Stimulated activated CD8-positive, alpha-beta memory T cell treated with anti-CD3 and anti-CD28 coated beads, Interleukin-7, amount 100 ng/mL, for 4 hours (primary cell): ENCODE results near the gene CCT8.
A peak's percentile ranks its signal among the peaks of the same experiment; 100 is the strongest.

Source experiments
- DNase-seq, 2 donors: peaks; one replicate each; pipeline ENCODE4 v3.0.0-alpha.2; 2020; ENCODE audit warnings: low read depth in 2 of 2

Gene CCT8, protein sequence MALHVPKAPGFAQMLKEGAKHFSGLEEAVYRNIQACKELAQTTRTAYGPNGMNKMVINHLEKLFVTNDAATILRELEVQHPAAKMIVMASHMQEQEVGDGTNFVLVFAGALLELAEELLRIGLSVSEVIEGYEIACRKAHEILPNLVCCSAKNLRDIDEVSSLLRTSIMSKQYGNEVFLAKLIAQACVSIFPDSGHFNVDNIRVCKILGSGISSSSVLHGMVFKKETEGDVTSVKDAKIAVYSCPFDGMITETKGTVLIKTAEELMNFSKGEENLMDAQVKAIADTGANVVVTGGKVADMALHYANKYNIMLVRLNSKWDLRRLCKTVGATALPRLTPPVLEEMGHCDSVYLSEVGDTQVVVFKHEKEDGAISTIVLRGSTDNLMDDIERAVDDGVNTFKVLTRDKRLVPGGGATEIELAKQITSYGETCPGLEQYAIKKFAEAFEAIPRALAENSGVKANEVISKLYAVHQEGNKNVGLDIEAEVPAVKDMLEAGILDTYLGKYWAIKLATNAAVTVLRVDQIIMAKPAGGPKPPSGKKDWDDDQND

DNA sequence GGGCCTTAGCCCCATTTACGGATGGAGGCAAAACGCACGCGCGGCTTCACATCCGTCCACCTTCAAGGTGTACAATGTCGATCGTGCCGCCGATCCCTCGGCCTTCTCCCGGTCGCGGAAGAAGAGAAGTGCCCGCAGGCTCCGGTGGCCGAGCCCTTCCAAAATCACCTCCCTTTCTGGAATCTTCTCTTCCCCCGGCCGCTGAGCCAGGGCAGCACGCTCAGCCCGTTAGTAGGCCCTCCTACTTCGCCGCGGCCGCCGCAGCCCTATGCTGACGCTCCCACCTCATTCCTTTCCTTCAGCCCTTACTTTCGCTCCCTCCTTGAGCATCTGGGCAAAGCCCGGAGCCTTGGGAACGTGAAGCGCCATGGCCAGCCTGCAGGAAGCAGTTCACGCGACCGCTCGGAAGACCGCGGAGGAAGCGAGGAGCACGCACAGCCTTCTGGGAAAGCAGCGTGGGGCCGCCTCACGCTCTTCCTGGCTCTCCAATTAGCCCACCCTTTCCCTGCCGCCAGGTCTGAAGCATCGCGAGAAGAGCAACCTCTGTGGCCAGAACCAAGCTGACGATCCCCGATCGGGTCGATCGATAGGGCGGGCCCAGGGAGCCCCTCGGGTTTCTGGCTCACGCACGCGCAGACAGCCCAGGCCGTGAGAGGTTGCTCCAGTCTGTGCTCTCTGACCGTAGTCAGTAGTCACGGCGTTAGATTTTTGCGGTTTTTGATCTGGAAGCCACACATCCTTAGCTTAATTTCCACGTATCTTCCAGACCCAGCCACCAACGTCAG is at the start of gene CCT8:
Gene CCT8, minus strand, starts transcription at position 427 of the 785 bp plus-strand sequence. Its CDS starts 58 bp downstream, at position 369.
- peak; percentile 98 to 99 for DNase-seq

DNA sequence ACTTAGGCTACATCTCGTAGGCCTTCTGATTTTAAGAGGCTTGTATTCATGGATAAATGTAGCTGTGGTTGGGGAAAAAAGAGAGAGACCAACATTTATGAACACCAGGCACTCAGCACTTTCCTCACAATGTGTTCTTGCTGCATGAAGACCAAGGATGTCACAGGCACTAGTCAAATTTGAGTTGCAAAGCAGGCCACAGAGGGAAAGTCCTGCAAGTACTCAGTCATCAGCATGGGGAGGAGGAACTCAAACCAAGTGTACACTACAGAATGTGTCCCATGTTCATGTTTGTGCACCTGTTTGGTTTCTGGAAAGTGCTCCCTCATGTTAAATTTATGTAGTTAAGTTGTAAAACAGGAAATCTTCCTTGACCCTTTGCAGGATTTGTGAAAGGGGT is 48.3 kb upstream of the CCT8 start:
- no peak for DNase-seq

DNA sequence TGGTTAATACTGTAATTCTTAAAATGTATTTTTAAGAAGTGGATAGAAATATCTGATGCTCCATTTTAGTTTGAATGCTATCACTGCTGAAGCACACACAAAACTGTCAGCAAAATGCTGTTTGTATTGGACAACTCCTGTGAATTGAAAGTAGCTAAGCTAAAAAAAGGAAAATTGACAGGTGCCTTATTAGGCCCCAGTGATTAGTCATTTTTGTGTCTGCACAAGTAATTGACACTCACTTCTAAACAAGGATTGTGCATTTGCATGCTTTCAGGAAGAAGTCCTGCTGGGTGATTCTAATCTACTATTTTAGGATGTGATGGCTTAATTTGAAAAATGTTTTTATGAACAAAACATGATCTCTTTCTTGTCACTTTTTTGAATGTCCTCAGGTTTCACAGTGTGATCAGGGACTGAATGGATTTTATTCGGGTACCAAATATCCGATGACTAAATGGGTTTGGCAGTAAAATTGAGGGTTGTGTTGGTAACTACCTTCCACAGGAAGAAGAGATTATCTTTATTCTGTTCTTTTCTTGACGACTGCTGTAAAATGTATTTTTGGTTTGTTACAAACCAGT is 44.0 kb upstream of the CCT8 start:
- DNase-seq: no peak

DNA sequence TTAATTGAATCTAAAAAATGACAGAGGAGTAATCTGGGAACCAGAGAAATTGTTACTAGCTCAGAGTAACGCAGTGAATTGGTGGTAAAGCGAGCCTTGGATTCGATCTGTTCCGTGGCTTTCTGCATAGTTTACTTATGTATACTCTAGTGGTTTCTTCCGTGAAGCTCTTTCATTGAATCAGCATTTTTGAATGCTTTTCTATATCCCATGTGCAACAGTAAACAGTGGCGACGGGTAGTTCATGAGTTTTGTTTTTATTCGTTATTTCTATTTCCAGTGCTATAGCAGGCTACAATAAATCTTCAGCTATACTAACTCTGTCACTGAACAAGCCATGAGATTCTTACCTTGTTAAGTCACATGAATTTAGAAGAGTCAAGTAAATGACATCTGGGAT is 42.5 kb upstream of the CCT8 start:
- no peak for DNase-seq

DNA sequence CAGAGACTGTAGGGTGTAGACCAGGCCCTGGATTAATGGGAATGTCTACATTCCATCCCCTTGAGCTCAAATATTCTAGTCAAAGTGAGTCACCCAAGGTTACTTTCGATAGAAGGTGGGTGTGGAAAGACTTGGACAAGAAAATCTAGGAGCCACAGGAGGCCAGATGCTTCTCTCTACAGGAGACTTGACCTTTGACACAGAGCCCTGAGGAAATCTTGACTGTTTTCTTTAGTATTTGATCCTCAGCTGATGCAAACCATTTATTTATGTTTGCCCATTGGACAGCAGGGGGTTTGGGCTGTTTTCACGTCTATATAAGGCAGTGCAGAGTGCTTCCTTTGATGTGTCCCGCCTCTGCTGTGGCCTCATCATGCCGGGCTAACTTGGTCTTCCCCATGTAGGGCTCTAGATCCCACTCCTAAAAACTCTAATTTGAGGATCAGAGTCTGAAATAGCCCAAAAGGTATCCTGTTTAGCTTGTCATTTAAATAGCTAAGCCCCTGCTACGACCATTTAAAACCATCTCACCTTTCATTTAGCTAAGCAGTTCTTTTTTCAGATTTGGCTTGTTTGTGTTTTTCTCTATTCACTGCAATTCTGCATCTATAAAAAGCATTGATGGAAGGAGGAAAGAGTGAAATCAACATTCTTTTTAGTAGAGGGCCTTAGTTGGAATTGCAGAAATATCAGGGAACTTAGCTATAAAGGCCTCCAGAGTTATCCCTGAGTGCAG is 41.5 kb upstream of the CCT8 start:
- no peak for DNase-seq

DNA sequence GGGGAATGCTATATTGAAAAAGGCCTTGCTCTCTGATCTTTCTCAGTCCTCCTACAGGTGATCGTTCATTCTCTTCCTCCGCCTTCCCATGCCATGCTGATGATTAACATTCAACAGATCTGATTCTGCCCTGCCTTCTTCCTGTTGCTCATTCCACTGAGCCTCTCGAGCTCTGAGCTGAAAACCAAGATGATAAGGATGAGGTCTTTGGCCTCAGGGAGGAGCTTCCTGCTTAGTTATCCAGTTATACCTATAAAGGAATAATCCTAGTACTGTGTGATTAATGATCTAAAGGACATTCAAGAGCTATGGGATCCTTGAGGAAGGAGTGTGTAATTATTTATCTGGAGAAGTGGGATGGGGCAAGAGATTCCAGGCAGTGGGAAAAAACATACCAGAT is 31.8 kb upstream of the CCT8 start:
- no peak for DNase-seq

DNA sequence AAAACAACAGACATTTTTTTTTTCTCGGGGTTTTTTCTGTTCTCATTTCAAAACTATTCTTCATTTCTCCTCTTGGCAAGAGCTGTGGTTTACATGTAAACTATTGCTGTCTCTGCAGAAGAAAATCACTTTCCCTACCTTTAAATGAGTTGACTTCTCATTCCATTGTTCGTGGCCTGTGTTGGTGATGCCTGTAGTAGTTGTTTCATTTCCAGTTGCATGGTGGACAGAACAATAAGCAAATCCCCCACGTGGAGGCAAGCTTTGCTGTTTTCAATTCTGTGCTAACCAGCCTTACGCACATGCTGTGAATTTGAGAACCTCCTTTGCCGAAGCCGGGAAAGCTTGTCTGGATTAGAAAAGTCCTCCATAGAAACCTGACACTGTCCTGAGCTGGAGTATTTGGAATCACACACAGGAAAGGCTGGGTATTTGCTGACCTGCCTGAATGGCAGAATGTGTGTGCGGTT is 30.8 kb upstream of the CCT8 start:
- DNase-seq: no peak

DNA sequence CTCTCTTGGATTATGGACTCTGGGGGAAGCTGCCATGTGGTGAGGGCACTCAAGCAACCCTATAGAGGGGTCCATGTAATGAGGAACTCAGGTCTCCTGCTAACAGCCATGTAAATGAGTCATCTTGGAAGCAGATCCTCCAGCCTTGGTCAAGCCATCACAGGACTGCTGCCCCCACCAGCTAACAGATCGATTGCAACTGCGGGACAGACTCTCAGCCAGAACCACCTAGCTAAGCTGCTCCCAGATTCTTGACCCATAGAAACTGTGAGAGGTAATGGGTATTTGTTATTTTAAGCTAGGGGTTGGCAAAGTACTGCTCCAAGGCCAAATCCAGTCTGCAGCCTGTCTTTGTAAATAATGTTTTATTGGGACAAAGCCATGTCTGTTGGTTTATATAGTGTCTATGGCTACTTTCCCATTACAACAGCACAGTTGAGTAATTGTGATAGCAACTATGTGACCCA is 29.4 kb upstream of the CCT8 start:
- no peak for DNase-seq

DNA sequence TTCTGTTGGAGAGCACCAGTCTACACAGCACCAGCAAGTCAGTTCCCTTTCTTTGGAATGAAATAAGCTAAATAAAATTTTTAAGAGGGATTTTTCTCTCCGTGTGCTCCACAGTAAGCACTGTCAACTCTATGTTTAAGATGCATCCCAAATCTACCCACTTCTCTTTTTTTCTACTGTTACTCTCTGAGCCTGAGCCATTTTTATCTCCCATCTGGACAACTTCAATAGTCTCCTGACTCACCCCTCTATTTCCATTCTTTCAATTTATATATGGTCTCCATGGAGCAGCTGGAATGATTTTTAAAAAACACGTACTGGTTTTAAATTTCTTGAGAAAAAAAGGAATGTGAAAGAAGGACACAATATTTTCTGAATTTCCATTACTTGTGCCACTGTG is 24.7 kb upstream of the CCT8 start:
- no peak for DNase-seq

DNA sequence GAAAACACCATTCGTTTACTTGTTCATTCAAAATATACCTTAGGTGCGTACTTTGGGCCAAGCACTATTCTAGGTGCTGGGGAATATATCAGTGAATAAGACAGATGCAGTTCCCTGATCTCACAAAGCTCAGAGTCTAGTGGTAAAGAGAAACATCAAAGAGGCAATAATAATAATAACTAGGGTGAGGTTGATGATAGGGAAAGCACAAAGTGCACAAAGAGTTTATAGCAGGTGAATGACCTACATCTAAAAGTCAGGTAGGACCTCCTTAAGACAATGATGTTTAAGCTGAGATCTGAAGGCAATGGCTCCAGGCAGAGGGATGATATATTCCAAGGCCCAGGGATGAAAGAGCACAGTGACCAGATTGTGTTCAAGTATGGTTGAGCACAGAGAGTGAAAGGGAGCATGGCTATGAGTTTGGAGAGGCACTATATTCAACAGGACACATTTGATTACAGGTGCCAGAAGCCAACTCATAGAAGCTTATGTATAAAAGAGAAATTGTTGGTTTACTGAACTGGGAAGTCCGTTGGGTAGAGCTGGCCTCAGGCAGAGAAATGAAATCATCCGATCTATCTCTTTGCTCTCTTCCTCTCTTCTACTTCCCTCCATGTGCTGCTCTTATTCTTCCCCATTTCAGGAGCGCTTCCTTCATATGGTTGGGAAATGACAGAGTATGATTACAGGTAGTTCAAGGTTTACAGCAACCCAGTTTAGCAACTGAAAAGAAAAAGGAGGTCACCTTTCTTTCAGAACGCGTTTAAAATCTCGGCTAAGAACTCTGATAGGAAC is 23.0 kb upstream of the CCT8 start:
- DNase-seq: no peak

DNA sequence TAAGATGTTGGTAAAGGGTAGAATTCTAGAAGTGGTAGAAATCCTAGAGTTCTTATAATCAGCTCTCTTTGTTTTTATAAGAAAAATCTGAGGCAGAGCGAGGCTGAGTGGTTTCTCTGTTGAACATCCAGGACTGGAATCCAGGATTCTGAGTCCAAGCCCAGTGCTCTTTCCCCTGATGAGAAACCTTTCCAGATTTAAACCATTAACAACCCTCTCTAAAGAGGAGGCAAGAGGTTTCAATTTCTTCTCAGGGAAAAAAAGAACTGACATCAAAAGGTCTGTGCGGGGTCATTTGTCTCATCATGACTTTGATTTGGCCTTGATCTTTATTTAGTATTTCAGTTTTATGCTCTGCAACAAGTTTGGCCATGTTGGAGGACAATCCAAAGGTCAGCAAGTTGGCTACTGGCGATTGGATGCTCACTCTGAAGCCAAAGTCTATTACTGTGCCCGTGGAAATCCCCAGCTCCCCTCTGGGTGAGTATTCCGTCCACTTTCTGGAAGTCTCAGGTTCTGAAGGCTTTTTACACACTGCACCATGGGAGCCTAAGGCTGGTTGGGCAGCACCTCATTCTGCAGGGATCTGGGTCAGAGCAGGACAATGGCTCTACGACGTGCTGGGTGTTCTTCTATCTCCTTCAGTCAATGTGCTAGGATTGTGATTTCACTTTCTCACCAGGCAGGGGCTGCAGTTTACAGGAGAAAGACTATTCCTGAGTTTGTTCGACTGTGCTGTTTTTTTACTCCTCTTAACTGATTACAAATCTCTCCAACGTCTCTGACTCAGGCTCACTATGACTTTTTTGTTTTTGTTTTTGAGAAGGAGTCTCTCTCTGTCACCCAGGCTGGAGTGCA is 18.9 kb upstream of the CCT8 start:
- no peak for DNase-seq

DNA sequence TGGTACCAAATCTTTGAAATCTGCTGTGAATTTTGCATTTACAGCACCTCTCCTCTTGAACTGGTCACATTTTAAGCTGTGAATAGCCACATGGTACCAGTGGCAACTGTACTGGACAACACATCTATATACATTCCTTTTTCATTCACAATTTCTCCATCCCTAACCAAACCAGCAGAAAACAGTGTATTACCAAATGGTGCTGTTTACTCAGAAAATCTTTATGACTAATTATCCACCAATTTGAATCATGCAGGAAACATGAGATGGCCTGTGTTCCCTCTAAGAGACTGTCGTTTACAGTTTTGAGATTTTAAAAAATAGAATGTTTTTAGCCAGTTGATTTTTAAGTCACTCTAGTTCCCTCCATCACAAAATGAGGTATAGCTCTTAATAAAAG is 17.6 kb upstream of the CCT8 start:
- DNase-seq: no peak

DNA sequence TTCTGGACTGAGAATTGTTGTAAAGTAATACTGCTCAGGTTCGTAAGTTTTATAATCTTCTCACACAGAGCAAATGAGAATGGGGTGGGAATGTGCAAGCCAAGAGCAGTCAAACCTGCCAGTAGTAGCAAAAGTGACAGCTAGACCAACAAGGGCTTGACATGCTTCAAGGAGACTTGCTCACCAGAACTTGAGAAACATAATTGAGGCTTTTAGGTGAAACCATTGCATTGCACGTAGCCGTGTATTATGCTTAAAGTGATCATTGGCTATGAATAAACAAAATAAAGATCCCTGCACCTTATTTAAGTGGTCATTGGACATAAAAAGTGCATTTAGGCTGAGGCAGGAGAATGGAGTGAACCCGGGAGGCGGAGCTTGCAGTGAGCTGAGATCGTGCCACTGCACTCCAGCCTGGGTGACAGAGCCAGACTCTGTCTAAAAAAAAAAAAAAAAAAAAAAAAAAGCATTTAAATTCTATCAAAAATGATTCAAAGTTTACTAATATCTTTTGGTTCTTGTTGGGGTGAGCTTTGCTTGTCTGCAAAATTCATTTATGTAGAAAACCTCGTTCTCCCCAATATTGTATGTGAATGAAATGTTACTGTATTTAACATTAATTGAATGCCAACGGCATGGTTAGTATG is 11.8 kb upstream of the CCT8 start:
- no peak for DNase-seq

DNA sequence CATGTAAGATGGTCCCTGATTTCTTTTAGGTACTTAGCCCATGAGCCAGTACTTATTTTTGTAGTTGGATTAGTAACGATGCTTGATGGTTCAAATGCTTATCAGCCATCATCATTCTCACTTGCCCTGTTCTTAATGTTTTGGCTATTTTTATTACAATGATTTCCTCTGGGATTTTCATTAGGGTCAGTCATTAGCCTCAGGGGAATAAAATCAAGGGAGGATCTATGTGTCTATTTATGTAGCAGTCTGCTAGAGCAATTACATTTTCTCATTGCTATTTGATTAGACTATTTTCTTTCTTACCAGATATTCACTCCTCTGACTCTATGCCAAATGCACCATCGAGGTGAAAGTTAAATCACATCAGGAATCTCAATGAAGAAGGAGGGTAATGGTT is 10.9 kb upstream of the CCT8 start:
- no peak for DNase-seq

DNA sequence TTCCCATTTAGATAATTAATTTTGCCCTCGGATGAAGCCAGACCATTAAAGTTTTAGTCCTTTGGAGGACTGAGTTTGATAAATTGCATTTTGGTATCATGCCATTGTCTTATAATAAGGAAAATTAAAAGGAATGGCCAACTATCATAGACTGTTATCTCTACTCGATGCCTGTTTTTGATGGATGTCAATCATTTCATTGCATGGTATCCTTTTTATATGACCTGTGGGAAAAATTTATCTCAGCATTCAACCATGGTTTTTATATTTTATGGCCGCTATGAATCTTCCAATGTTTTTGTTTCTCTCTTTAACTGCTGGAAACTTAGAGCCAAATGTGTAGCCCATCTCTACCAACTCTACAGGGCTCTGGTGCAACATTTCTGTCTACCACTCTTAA is 9.9 kb upstream of the CCT8 start:
- no peak for DNase-seq

DNA sequence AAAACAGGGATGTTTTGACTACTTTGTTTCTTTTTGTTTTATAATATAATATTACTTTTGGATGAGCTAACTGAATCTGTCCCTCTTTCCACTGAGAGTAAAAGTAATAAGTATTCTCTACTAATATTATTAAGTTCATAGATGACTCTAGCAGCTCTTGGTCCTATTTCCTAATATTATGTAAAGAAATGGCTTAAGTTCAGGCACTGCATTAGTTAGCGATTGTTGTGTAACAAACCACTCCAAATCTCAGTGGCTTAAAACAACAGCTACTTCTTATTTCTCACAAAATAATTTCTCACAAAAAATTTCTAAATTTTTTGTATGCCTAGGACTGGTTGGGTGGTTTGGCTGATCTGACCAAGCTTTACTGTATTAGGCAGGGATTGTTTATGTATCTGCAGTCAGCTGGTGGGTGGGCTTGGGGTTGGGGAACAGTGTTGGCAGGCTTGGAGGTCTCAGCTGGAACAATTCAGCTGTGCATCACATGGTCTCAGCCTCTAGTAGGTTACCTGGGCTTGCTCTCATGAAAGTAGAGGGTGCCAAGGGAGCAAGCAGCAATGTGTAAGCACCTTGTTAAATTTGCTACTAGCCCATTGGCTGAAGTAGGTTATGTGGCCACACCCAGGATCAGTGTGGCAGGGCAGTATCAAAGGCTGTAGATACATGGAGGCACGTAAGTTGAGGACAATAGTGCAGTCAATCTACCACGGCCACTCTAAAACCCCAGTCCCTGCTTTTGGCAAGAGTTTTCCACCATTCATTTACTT is 8.8 kb upstream of the CCT8 start:
- no peak for DNase-seq

DNA sequence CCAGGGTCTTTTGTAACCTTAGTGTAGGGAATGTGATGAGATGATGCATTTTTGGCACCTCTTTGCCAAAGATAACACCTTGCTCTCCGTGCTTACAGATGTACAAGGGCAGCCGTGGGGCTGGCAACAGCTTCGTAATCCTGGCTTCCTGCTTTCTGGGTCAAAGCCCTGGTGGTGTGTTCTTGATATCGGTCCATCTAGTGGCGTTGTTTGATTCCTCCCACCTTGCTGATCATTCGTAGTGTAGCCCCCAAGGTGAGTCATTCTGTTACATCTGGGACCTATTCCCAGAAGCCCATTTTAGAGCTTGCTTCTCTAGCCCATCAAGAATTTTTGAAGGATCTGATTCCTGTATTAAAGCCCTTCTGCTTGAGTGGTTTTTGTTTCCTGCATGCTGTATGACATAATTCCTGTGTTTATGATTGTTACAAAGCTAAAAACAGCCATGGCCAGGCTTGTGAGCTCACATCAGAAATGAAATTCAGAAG is 7.0 kb upstream of the CCT8 start:
- DNase-seq: no peak
